SK-N-SH (cell line): ENCODE measurements around the gene CDCP1. TPM values are rescaled to one million over a fixed set of nuclear protein-coding genes. Genes with fewer than 3 reads are reported as not detected.

Experiments used
- CTCF ChIA-PET: fragments of 300-600, 350-600 bp; formaldehyde crosslinking; extraction: SDS; loops from one replicate; lab custom pipeline; 2021; lab: Yijun Ruan, JAX
- POLR2A ChIA-PET: fragments of 350-600 bp; sonication (Branson Sonifier 250); formaldehyde crosslinking; extraction: SDS; loops from one replicate; lab custom pipeline; 2020; ENCODE audit warnings: antibody characterized with exemption, inconsistent platforms; lab: Yijun Ruan, JAX
- DNase-seq: peaks from one replicate; pipeline ENCODE4 v3.0.0; 2012
- H2AFZ ChIP-seq: fragments of 200-600 bp; sonication (generic); 2 replicates; pipeline ENCODE4 v1.8.1; 2016; ENCODE audit warnings: antibody characterized with exemption, mild to moderate bottlenecking, low read depth
- H3F3A ChIP-seq: fragments of 200-600 bp; sonication (generic); replicated peaks from 2 replicates; pipeline ENCODE3; 2016; ENCODE audit warnings: antibody characterized with exemption, mild to moderate bottlenecking; ENCODE audit not compliant: insufficient read depth
- H3K27ac ChIP-seq, 2 experiments: fragments of 200-500 bp in 1 of 2; fragments of 200-600 bp in 1 of 2; sonication (Bioruptor generic) in 1 of 2; sonication (generic), shearing (Covaris generic) in 1 of 2; 2 replicates each; pipeline versions ENCODE4 v1.5.1 to v1.6.1; 2014 to 2016; ENCODE audit warnings: low read depth in 2 of 2, inconsistent platforms in 1 of 2, low read length in 1 of 2, mild to moderate bottlenecking in 1 of 2, mixed read lengths in 1 of 2
- H3K27me3 ChIP-seq: fragments of 200-600 bp; sonication (generic), shearing (Covaris generic); 2 replicates; pipeline ENCODE4 v1.6.1; 2016; ENCODE audit warnings: mixed run types; ENCODE audit not compliant: insufficient read depth
- H3K36me3 ChIP-seq, 2 experiments: fragments of 200-500 bp in 1 of 2; fragments of 200-600 bp in 1 of 2; sonication (Bioruptor generic) in 1 of 2; sonication (generic) in 1 of 2; replicated peaks in 1 of 2; 2 replicates each; pipeline versions ENCODE3 to v1.5.1; 2014 to 2016; ENCODE audit warnings: low read length in 1 of 2, mild to moderate bottlenecking in 1 of 2; ENCODE audit not compliant: insufficient read depth in 2 of 2, control insufficient read depth in 1 of 2
- H3K4me1 ChIP-seq, 2 experiments: fragments of 200-500 bp in 1 of 2; fragments of 200-600 bp in 1 of 2; sonication (Bioruptor generic) in 1 of 2; sonication (generic), shearing (Covaris generic) in 1 of 2; 2 replicates each; pipeline versions ENCODE4 v1.5.1 to v1.6.1; 2014 to 2016; ENCODE audit warnings: low read depth in 1 of 2, low read length in 1 of 2, mixed run types in 1 of 2; ENCODE audit not compliant: insufficient read depth in 2 of 2, control insufficient read depth in 1 of 2
- H3K4me2 ChIP-seq: fragments of 200-600 bp; sonication (generic), shearing (Covaris generic); 2 replicates; pipeline ENCODE4 v1.6.1; 2017; ENCODE audit warnings: mixed run types
- H3K4me3 ChIP-seq, 2 experiments: fragments of 200-500 bp in 1 of 2; fragments of 200-600 bp in 1 of 2; sonication (Bioruptor generic) in 1 of 2; sonication (generic), shearing (Covaris generic) in 1 of 2; 2 replicates each; pipeline versions ENCODE4 v1.5.1 to v1.8.1; 2014 to 2016; ENCODE audit warnings: low read depth in 2 of 2, inconsistent platforms in 1 of 2, low read length in 1 of 2, mild to moderate bottlenecking in 1 of 2, mixed read lengths in 1 of 2, moderate library complexity in 1 of 2
- H3K79me2 ChIP-seq: fragments of 200-600 bp; sonication (generic); 2 replicates; pipeline ENCODE4 v1.8.1; 2017; ENCODE audit warnings: mild to moderate bottlenecking; ENCODE audit not compliant: insufficient read depth
- H3K9ac ChIP-seq: fragments of 200-600 bp; sonication (generic); 2 replicates; pipeline ENCODE4 v1.6.1; 2017; ENCODE audit warnings: mixed run types
- H3K9me2 ChIP-seq: fragments of 200-600 bp; sonication (generic); 2 replicates; pipeline ENCODE4 v1.6.1; 2017; ENCODE audit warnings: mixed run types
- H3K9me3 ChIP-seq: fragments of 200-600 bp; sonication (generic); 2 replicates; pipeline ENCODE4 v1.6.1; 2017; ENCODE audit warnings: mixed run types, mild to moderate bottlenecking, moderate library complexity
- H4K20me1 ChIP-seq: fragments of 200-600 bp; sonication (generic); 2 replicates; pipeline ENCODE4 v1.6.1; 2017; ENCODE audit warnings: mild to moderate bottlenecking, mixed run types; ENCODE audit not compliant: insufficient read depth
- ELF1 ChIP-seq: IDR thresholded peaks from 2 replicates; pipeline ENCODE4 v1.4.0; 2012
- FOXM1 ChIP-seq: IDR thresholded peaks from 2 replicates; pipeline ENCODE4 v1.4.0; 2012; ENCODE audit warnings: low read depth, mild to moderate bottlenecking
- GATA2 ChIP-seq: sonication (generic); formaldehyde crosslinking; IDR thresholded peaks from 2 replicates; pipeline ENCODE4 v1.5.0; 2020; ENCODE audit warnings: mild to moderate bottlenecking, missing genetic modification reagents
- MEF2A ChIP-seq: IDR thresholded peaks from 2 replicates; pipeline ENCODE4 v1.4.0; 2012; ENCODE audit warnings: low read depth, borderline replicate concordance
- NFIC ChIP-seq: IDR thresholded peaks from 2 replicates; pipeline ENCODE4 v1.4.0; 2012; ENCODE audit warnings: borderline replicate concordance
- POLR2AphosphoS5 ChIP-seq: IDR thresholded peaks from 2 replicates; pipeline ENCODE4 v1.6.1; 2012; ENCODE audit warnings: low read depth, low read length
- RXRA ChIP-seq: IDR thresholded peaks from 2 replicates; pipeline ENCODE4 v1.4.0; 2012; ENCODE audit warnings: low read depth, mild to moderate bottlenecking, borderline replicate concordance
- SIN3A ChIP-seq: IDR thresholded peaks from 2 replicates; pipeline ENCODE4 v1.6.1; 2012; ENCODE audit warnings: low read depth, mild to moderate bottlenecking, low read length, moderate library complexity, borderline replicate concordance
- TAF1 ChIP-seq: IDR thresholded peaks from 2 replicates; pipeline ENCODE4 v1.6.1; 2012; ENCODE audit warnings: low read depth, mild to moderate bottlenecking, low read length, moderate library complexity, borderline replicate concordance
- TCF12 ChIP-seq: IDR thresholded peaks from 2 replicates; pipeline ENCODE4 v1.4.0; 2012
- YY1 ChIP-seq: IDR thresholded peaks from 2 replicates; pipeline ENCODE4 v1.4.0; 2012; ENCODE audit warnings: low read depth, mild to moderate bottlenecking
- WGBS: methylation state at CpG from one replicate; pipeline ENCODE4 v1.1.6; 2017; ENCODE audit warnings: low lambda C conversion rate; 5-methylcytosine and 5-hydroxymethylcytosine counted together
- polyA plus RNA-seq, 3 experiments: library from polyadenylated mRNA; depleted of rRNA; stranded (reverse); fragments of >200 nt; gene quantifications; 2 replicates each; pipeline ENCODE4 v1.2.3, GENCODE V29; 2012
- TF ChIP-seq, protein P1 (sequence below): IDR thresholded peaks from 2 replicates; pipeline ENCODE4 v1.6.1; 2012; ENCODE audit warnings: mild to moderate bottlenecking, low read depth, low read length, moderate library complexity
- TF ChIP-seq, protein P2 (sequence below): IDR thresholded peaks from 2 replicates; pipeline ENCODE4; 2012
- TF ChIP-seq, protein P3 (sequence below): IDR thresholded peaks from 2 replicates; pipeline ENCODE4 v1.4.0; 2012; ENCODE audit warnings: low read depth
- TF ChIP-seq, protein P4 (sequence below): IDR thresholded peaks from 2 replicates; pipeline ENCODE4 v1.4.0; 2012; ENCODE audit warnings: low read depth, borderline replicate concordance

Gene CDCP1
- polyA plus RNA-seq, 1 of the 3 experiments (the other 2 are of a cell fraction), result 3.6 TPM

DNA sequence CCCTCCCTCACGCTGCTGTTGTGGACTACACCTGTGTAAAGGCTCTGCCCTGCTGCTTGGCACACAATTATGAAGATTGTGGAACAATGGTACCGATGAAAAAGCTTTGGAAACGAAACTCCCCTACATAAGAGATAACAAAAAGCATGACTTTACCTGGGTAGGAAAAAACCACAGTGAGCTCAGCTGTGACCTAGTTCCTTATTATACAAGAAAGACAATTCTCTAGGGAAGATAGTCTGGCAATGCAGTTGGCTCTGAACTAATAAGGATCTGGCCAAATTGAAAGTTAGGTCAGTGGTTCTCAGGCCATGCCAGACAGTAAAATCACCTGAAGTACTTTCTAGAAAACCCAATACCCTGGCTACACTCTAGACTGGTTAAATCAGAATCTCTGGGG is 104.0 kb downstream of the CDCP1 start:
- Histone ChIP-seq H3K9me2 (no peaks in the 10 kb centered on the region), H3K27me3 (no peaks in the 10 kb centered on the region), H4K20me1 (no peaks in the 10 kb centered on the region), H2AFZ (no peak overlapping the region), H3K4me1 (peaks cover 0 to 10% of the 10 kb centered on the region in 2 experiments; a peak in 2 of 4 replicates), H3K36me3 (no peaks in the 10 kb centered on the region), H3K9ac (no peak overlapping the region), H3K4me3 (no peak overlapping the region), H3K4me2 (no peak overlapping the region), H3K27ac (no peak overlapping the region), H3K9me3 (no peaks in the 10 kb centered on the region), H3F3A (peaks cover 11% of the 10 kb centered on the region), H3K79me2 (no peaks in the 10 kb centered on the region)
- no peak for DNase-seq
- ChIA-PET CTCF (interaction anchor here (0.9 to 16.7 kb wide), 22 partner anchors 9 to 1036 kb away, joined by 3 to 631 read pairs (median 5); partner anchors contain the start of gene TMEM158), POLR2A (no interaction called here)
- 85% methylated on average over 3 of the region's 3 CpGs for WGBS
- TF ChIP-seq RXRA (no peak), TCF12 (no peak), YY1 (no peak), NFIC (no peak), POLR2AphosphoS5 (no peak), MEF2A (no peak), TAF1 (no peak), ELF1 (no peak), SIN3A (no peak), FOXM1 (no peak), GATA2 (CRISPR knock-in tag) (no peak)
- TF ChIP-seq, protein P1, sequence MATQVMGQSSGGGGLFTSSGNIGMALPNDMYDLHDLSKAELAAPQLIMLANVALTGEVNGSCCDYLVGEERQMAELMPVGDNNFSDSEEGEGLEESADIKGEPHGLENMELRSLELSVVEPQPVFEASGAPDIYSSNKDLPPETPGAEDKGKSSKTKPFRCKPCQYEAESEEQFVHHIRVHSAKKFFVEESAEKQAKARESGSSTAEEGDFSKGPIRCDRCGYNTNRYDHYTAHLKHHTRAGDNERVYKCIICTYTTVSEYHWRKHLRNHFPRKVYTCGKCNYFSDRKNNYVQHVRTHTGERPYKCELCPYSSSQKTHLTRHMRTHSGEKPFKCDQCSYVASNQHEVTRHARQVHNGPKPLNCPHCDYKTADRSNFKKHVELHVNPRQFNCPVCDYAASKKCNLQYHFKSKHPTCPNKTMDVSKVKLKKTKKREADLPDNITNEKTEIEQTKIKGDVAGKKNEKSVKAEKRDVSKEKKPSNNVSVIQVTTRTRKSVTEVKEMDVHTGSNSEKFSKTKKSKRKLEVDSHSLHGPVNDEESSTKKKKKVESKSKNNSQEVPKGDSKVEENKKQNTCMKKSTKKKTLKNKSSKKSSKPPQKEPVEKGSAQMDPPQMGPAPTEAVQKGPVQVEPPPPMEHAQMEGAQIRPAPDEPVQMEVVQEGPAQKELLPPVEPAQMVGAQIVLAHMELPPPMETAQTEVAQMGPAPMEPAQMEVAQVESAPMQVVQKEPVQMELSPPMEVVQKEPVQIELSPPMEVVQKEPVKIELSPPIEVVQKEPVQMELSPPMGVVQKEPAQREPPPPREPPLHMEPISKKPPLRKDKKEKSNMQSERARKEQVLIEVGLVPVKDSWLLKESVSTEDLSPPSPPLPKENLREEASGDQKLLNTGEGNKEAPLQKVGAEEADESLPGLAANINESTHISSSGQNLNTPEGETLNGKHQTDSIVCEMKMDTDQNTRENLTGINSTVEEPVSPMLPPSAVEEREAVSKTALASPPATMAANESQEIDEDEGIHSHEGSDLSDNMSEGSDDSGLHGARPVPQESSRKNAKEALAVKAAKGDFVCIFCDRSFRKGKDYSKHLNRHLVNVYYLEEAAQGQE, result no peak
- TF ChIP-seq, protein P2, sequence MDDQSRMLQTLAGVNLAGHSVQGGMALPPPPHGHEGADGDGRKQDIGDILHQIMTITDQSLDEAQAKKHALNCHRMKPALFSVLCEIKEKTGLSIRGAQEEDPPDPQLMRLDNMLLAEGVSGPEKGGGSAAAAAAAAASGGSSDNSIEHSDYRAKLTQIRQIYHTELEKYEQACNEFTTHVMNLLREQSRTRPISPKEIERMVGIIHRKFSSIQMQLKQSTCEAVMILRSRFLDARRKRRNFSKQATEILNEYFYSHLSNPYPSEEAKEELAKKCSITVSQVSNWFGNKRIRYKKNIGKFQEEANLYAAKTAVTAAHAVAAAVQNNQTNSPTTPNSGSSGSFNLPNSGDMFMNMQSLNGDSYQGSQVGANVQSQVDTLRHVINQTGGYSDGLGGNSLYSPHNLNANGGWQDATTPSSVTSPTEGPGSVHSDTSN, result no peak
- TF ChIP-seq, protein P3, sequence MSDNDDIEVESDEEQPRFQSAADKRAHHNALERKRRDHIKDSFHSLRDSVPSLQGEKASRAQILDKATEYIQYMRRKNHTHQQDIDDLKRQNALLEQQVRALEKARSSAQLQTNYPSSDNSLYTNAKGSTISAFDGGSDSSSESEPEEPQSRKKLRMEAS, result no peak
- TF ChIP-seq, protein P4, sequence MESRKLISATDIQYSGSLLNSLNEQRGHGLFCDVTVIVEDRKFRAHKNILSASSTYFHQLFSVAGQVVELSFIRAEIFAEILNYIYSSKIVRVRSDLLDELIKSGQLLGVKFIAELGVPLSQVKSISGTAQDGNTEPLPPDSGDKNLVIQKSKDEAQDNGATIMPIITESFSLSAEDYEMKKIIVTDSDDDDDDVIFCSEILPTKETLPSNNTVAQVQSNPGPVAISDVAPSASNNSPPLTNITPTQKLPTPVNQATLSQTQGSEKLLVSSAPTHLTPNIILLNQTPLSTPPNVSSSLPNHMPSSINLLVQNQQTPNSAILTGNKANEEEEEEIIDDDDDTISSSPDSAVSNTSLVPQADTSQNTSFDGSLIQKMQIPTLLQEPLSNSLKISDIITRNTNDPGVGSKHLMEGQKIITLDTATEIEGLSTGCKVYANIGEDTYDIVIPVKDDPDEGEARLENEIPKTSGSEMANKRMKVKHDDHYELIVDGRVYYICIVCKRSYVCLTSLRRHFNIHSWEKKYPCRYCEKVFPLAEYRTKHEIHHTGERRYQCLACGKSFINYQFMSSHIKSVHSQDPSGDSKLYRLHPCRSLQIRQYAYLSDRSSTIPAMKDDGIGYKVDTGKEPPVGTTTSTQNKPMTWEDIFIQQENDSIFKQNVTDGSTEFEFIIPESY, result no peak
